Chondrocyte (in vitro differentiated cells): ENCODE results near the gene LAMB4. TPM values are rescaled to one million over a fixed set of nuclear protein-coding genes. Genes with fewer than 3 reads are reported as not detected.

Source experiments
- DNase-seq: peaks from one replicate; pipeline ENCODE4 v3.0.0; 2021; ENCODE audit warnings: mixed read lengths, low spot score
- H3K27ac Mint-ChIP-seq: one replicate; pipeline ENCODE4 v1.8.0; 2021; ENCODE audit warnings: mild to moderate bottlenecking, moderate library complexity, mixed read lengths; ENCODE audit not compliant: unreplicated experiment
- H3K27me3 Mint-ChIP-seq: 2 replicates; pipeline ENCODE4 v1.8.0; 2021; ENCODE audit warnings: low read depth, mixed read lengths
- H3K36me3 Mint-ChIP-seq: 2 replicates; pipeline ENCODE4 v1.8.0; 2021; ENCODE audit warnings: low read depth, mixed read lengths
- H3K4me1 Mint-ChIP-seq: 2 replicates; pipeline ENCODE4 v1.8.0; 2021; ENCODE audit warnings: low read depth, mild to moderate bottlenecking, mixed read lengths
- H3K4me3 Mint-ChIP-seq: one replicate; pipeline ENCODE4 v1.8.0; 2021; ENCODE audit warnings: mild to moderate bottlenecking, moderate library complexity, mixed read lengths; ENCODE audit not compliant: unreplicated experiment
- H3K9me3 Mint-ChIP-seq: 2 replicates; pipeline ENCODE4 v1.8.0; 2021; ENCODE audit warnings: low read depth, mixed read lengths
- total RNA-seq: library from RNA; stranded (reverse); gene quantifications from 3 replicates; pipeline ENCODE4 v1.2.1, GENCODE V29; 2021
- TF ChIP-seq, protein P1 (sequence below): fragments of 200-600 bp; sonication (generic); IDR thresholded peaks from 2 replicates; pipeline ENCODE4 v1.5.0; 2021; ENCODE audit warnings: antibody characterized with exemption, mild to moderate bottlenecking, moderate library complexity

The LAMB4 gene
- total RNA-seq, 1 donor from 2014 or later = not detected

DNA sequence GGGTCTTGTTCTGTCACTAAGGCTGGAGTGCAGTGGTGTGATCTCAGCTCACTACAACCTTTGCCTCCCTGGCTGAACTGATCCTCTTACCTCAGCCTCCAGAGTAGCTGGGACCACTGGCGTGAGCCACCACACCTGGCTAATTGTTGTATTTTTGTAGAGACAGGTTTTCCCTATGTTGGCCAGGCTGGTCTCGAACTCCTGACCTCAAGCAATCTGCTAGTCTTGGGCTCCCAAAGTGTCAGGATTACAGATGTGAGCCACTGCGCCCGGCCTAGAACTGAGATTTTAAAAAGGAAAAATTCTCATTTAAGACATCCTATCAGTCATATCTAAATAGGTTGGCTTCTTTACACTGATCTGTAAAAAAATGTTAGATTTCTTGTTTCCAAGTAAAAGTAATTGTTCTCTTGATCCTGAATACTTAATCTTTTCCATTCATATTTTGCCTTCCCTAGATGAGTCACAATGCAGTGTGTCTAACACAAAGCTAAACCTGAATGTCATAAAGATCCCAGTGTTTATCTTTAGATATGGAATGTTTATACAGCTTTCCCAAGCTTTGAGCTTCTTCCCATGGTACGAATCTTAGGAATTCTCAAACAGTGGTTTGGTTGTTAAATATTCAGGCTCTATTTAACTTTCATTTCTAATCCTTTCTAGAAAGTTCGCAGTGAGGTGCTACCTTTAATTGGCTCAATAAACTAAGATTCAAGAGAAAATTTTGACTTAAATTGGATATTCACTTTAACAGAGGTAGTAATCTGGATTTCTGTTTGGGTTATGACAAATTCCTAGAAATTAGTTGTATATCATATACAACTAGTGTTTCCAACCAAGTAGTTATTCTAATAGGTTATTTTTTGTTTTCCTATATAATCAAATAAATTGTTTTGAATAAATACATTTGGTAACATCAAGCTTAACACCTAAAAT is 115.1 kb downstream of the LAMB4 start:
- no peaks in the 10 kb centered on the region for H3K36me3 Mint-ChIP-seq
- no peak for DNase-seq
- H3K27ac Mint-ChIP-seq = peak overlapping the region; percentile 88
- H3K27me3 Mint-ChIP-seq = no peaks in the 10 kb centered on the region
- H3K4me3 Mint-ChIP-seq = no peak overlapping the region
- H3K9me3 Mint-ChIP-seq = no peaks in the 10 kb centered on the region
- peaks cover 47% of the 10 kb centered on the region for H3K4me1 Mint-ChIP-seq
- TF ChIP-seq, protein P1, sequence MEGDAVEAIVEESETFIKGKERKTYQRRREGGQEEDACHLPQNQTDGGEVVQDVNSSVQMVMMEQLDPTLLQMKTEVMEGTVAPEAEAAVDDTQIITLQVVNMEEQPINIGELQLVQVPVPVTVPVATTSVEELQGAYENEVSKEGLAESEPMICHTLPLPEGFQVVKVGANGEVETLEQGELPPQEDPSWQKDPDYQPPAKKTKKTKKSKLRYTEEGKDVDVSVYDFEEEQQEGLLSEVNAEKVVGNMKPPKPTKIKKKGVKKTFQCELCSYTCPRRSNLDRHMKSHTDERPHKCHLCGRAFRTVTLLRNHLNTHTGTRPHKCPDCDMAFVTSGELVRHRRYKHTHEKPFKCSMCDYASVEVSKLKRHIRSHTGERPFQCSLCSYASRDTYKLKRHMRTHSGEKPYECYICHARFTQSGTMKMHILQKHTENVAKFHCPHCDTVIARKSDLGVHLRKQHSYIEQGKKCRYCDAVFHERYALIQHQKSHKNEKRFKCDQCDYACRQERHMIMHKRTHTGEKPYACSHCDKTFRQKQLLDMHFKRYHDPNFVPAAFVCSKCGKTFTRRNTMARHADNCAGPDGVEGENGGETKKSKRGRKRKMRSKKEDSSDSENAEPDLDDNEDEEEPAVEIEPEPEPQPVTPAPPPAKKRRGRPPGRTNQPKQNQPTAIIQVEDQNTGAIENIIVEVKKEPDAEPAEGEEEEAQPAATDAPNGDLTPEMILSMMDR = no peak

- TF ChIP-seq, protein P1 = no peak
- no peak overlapping the region for H3K4me3 Mint-ChIP-seq
- peak overlapping the region; percentile 88 for H3K27ac Mint-ChIP-seq
- no peak for DNase-seq
- peaks cover 47% of the 10 kb centered on the region for H3K4me1 Mint-ChIP-seq
- H3K27me3 Mint-ChIP-seq = no peaks in the 10 kb centered on the region
- no peaks in the 10 kb centered on the region for H3K36me3 Mint-ChIP-seq
- no peaks in the 10 kb centered on the region for H3K9me3 Mint-ChIP-seq
These were observed 115.9 kb downstream of the LAMB4 start for GRCh38 chr7:108014215-108014614.

DNA sequence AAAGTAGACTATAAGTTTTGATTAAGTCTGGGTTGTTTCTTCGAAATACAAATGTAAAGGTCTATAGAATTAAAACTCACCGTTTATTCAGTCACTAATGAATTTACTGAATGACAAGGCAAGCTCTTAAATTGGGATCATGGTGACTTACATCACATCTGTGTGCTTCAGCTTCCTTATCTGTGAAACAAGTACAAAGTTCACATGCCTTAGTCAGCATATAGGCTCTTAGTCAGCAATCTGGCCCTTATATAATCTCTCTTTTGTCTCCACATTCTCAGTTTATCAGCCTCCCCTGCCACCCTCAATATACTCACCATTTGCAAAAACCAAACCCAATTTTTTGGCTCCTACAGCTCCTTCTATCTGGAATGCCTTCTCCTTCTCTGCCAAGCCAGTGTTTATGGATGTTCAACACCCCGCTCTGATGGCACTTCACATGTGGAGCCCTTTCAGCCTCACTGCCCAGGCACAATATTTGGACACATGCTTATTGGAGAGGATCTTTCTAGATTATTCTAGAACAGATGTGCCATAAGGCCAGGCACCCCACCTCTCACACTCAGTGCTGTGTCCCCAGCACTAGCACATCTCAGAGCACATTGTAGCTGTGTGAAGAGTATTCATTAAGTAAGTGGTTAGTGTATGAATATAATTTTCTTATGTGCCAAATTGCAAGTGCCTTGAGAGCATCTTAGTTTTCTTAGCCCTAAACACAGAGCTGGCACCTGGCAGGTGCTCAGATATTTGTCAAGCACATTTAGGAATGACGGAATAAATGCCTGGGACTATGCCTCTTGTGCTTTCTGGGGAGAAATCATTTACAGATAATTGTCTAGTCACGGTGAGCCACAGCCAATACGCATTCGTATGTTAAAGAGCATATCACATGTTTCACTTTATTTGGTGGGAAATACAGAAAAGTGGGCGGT is 117.4 kb downstream of the LAMB4 start:
- TF ChIP-seq, protein P1 = no peak
- Mint-ChIP-seq H3K4me3 (no peak overlapping the region), H3K27ac (no peak overlapping the region), H3K36me3 (no peaks in the 10 kb centered on the region), H3K27me3 (no peaks in the 10 kb centered on the region), H3K4me1 (peaks cover 50% of the 10 kb centered on the region), H3K9me3 (no peaks in the 10 kb centered on the region)
- DNase-seq = no peak

- Mint-ChIP-seq H3K4me1 (peaks cover 38% of the 10 kb centered on the region), H3K36me3 (no peaks in the 10 kb centered on the region), H3K27me3 (no peaks in the 10 kb centered on the region), H3K9me3 (no peaks in the 10 kb centered on the region), H3K27ac (no peak overlapping the region), H3K4me3 (no peak overlapping the region)
- TF ChIP-seq, protein P1 = no peak
- no peak for DNase-seq
These were observed 119.8 kb downstream of the LAMB4 start for GRCh38 chr7:108010377-108010776.

- H3K9me3 Mint-ChIP-seq = no peaks in the 10 kb centered on the region
- no peak overlapping the region for H3K27ac Mint-ChIP-seq
- no peaks in the 10 kb centered on the region for H3K36me3 Mint-ChIP-seq
- no peaks in the 10 kb centered on the region for H3K27me3 Mint-ChIP-seq
- peaks cover 37% of the 10 kb centered on the region for H3K4me1 Mint-ChIP-seq
- H3K4me3 Mint-ChIP-seq = no peak overlapping the region
- TF ChIP-seq, protein P1 = no peak
- DNase-seq = no peak
These were observed 120.3 kb downstream of the LAMB4 start for GRCh38 chr7:108009873-108010272.
